K562 (cell line): Measurements from ENCODE around the gene HCN3. TPM values are rescaled to one million over a fixed set of nuclear protein-coding genes. Genes with fewer than 3 reads are reported as not detected.
A peak's percentile ranks its signal among the peaks of the same experiment; 100 is the strongest.

Experiments used
- E2F3 ChIP-seq: fragments of 250-450 bp; sonication (Bioruptor Pico); IDR thresholded peaks from 2 replicates; pipeline ENCODE4 v1.4.0; 2020; ENCODE audit warnings: mild to moderate bottlenecking
- GTF3C2 ChIP-seq: IDR thresholded peaks from 3 replicates; pipeline ENCODE4 v1.6.1; 2011; ENCODE audit warnings: borderline replicate concordance, mild to moderate bottlenecking, moderate library complexity; ENCODE audit not compliant: insufficient read length; ENCODE audit errors: extremely low read depth
- IRF1 ChIP-seq: sonication (generic); formaldehyde crosslinking; IDR thresholded peaks from 2 replicates; pipeline ENCODE4 v1.8.0; 2022; ENCODE audit warnings: missing genetic modification reagents, mild to moderate bottlenecking, borderline replicate concordance
- NUFIP1 ChIP-seq: fragments of 450-650 bp; IDR thresholded peaks from 2 replicates; pipeline ENCODE4 v1.6.1; 2018; ENCODE audit not compliant: partially characterized antibody
- RREB1 ChIP-seq: fragments of 250-450 bp; sonication (Bioruptor Pico); IDR thresholded peaks from 2 replicates; pipeline ENCODE4 v1.4.0; 2020
- ZFX ChIP-seq: sonication (generic); formaldehyde crosslinking; IDR thresholded peaks from 2 replicates; pipeline ENCODE4 v1.8.0; 2022; ENCODE audit warnings: mild to moderate bottlenecking, missing genetic modification reagents, moderate library complexity
- ZNF280B ChIP-seq: fragments of 250-450 bp; sonication (Bioruptor Pico); IDR thresholded peaks from 2 replicates; pipeline ENCODE4 v1.5.1; 2021; ENCODE audit warnings: mild to moderate bottlenecking
- ZNF311 ChIP-seq: fragments of 250-450 bp; sonication (Bioruptor Pico); IDR thresholded peaks from 2 replicates; pipeline ENCODE4 v1.4.0; 2020; ENCODE audit warnings: mild to moderate bottlenecking, moderate library complexity
- ZNF445 ChIP-seq: fragments of 250-450 bp; sonication (Bioruptor Pico); IDR thresholded peaks from 2 replicates; pipeline ENCODE4 v1.4.0; 2020; ENCODE audit warnings: low read depth, mild to moderate bottlenecking, moderate library complexity
- polyA plus RNA-seq, 8 experiments: library from polyadenylated mRNA; depleted of rRNA in 4 of 8; stranded (reverse) in 5 of 8; unstranded in 3 of 8; fragments of >200 nt; fragmentation: Nextera tagmentation in 2 of 8; fragmentation: Illumina TruSeq in 1 of 8; extraction: Ambion mirVana in 2 of 8; extraction: Trizol in 1 of 8; gene quantifications; 2 replicates each; pipeline versions ENCODE4 v1.2.1 to v1.2.3, GENCODE V29; 2011 to 2014; ENCODE audit warnings: inconsistent platforms in 1 of 8, missing spikeins in 1 of 8
- total RNA-seq, 7 experiments: library from RNA; depleted of rRNA in 6 of 7; stranded (reverse); fragments of >200 nt in 6 of 7; fragmentation: Illumina TruSeq in 2 of 7; extraction: Trizol in 2 of 7; gene quantifications; 2 replicates each; pipeline versions ENCODE4 v1.2.1 to v1.2.3, GENCODE V29; 2011 to 2021; ENCODE audit warnings: low replicate concordance in 1 of 7
- TF ChIP-seq, protein P1 (sequence below): fragments of 250-450 bp; sonication (Bioruptor Pico); IDR thresholded peaks from 2 replicates; pipeline ENCODE4 v1.4.0; 2020; ENCODE audit warnings: mild to moderate bottlenecking

The HCN3 gene
- total and polyA plus RNA-seq, 9 of the 15 experiments (the other 6 are each of a cell fraction or from before 2014, with no cell fraction given): 0.91 to 9.7 (median 3.9) TPM

DNA sequence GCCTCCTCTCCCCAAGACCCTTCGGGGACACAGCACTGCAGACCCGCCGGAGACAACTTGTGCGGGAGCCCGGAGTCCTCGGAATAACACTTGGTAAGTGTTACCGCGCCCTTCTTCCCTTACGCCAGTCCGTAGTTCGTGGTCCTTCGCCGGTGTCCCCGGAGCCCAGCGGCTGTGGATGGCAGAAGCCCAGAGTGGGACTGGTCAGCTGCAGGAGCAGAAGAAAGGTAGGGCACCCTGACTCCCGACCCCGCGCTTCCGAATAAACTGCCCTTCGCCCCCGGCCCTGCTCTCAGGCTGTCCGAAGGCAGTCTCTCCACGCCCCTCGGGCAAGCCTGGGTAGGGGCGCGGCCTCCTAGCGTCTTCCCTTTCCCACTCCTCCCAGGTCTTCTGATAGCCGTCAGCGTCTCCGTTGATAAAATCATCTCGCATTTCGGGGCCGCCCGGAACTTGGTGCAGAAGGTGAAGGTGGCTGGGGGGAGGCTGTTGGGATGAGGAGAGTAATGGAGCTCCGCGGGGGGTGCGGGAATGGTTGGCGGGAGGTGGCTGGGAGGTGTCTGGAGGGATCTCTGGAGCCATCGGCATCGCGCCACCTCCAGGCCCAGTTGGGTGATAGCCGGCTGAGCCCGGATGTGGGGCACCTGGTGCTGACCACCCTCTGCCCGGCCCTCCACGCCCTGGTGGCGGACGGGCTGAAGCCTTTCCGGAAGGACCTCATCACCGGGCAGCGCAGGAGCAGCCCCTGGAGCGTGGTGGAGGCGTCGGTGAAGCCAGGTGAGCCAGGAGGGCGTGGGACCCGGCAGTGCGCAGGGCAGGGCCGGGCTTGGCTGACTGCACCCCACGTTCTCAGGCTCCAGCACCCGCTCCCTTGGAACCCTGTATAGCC is 47.7 kb downstream of the HCN3 start (continued):
- no peak for TF ChIP-seq RREB1
- TF ChIP-seq ZNF445 (CRISPR knock-in tag): no peak
- TF ChIP-seq IRF1 (CRISPR knock-in tag): no peak
- no peak for TF ChIP-seq ZNF311 (CRISPR knock-in tag)
- TF ChIP-seq E2F3 (CRISPR knock-in tag): no peak
- TF ChIP-seq GTF3C2: no peak
- no peak for TF ChIP-seq NUFIP1
- no peak for TF ChIP-seq ZNF280B
- TF ChIP-seq, protein P1, sequence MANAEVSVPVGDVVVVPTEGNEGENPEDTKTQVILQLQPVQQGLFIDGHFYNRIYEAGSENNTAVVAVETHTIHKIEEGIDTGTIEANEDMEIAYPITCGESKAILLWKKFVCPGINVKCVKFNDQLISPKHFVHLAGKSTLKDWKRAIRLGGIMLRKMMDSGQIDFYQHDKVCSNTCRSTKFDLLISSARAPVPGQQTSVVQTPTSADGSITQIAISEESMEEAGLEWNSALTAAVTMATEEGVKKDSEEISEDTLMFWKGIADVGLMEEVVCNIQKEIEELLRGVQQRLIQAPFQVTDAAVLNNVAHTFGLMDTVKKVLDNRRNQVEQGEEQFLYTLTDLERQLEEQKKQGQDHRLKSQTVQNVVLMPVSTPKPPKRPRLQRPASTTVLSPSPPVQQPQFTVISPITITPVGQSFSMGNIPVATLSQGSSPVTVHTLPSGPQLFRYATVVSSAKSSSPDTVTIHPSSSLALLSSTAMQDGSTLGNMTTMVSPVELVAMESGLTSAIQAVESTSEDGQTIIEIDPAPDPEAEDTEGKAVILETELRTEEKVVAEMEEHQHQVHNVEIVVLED (CRISPR knock-in tag): no peak
- TF ChIP-seq ZFX (CRISPR knock-in tag): peak; percentile 20
